PC-3 (cell line): ENCODE measurements around the gene DNHD1.

ENCODE experiments used
- CTCF ChIP-seq: fragments of 300-600 bp; sonication (generic); conservative IDR thresholded peaks from 2 replicates; pipeline ENCODE4 v1.5.1; 2017; ENCODE audit warnings: antibody characterized with exemption, low read depth, mild to moderate bottlenecking, low read length
- EZH2 ChIP-seq: fragments of 300-600 bp; sonication (generic); IDR thresholded peaks from one replicate; pipeline ENCODE4 v1.6.1; 2017; ENCODE audit warnings: antibody characterized with exemption, mild to moderate bottlenecking, low read length; ENCODE audit not compliant: unreplicated experiment

DNA sequence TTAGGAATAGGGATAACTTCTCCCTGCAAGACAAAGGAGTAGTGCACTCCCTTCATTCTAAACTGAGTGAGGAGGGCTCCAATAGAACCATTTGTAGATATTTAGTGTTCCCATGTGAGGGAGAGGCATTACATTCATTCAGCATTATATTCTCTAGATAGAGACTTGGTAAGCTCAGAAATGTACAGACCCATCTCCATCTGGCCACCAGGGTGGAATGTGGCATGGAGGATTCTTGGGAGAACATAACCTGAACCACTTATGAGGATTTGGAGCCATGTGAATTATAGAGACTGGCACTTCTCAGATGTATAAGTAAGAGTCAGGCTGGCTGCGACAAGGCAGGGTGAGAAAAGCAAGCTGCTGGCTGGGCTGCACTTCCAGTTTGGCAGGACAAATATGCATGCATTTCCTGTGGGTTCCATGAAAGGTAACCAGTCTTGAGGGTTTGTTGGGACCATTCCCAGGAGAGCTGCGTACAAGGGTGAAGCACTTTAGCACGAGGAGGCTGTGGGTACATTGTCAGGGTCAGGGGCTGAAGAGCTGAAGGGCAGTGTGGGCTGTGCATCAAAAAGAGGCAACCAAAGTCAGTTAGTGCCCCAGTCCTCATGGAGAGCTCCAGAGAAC lies 97.2 kb downstream of the DNHD1 start:
- TF ChIP-seq CTCF = no peak
- TF ChIP-seq EZH2 = no peak
